Measurements from ENCODE around the gene PDK2. TPM values are rescaled to one million over a fixed set of nuclear protein-coding genes. Genes with fewer than 3 reads are reported as not detected.

Gene PDK2
- total and polyA plus RNA-seq, 9 of the 15 experiments (the other 6 are each of a cell fraction or from before 2014, with no cell fraction given), result 0.03 to 2.5 (median 1.4) TPM

DNA sequence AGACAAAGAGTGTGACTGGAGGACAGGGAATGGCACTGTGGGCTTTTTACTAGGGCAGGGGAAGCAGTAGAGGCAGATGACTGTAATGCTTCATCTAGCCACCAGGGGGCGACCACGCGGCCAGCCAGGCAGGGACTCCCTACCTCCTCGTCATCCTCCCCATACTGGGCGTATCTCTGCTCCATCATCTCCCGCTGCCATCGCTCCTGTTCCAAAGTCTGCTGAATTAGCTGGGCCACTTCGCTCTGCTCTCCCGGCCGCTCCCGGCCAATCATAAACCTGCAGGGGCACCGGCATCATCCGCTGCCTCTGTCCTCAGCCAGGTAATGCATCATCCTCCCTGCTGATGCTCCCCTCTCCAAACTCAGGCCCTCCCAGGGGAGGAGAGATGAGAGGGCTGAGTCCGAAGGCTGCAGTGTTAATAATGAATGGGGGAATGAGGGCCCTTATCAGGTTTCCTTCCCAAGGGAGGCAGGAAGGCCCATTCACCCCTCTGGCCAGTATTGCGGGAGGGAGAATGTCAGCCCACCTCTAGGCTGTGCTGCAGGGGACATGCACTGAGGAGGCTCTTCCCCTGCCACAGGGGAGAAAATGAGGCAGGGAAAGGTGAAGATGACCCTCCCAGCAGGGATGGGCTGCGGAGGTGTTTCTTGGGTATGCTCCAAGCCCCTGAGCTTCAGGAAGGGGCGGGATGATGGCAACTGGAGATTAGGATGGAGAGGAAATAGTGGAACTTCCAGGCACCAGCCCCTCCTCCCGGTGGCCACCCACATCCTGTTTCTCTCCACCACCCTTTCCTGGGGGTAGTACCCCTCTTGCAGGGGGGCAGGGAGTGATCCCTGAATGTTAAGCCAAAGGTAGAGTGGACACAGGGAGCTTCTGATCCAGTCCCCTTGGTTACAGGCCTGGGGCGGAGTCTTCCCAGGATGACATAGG is 45.1 kb downstream of the PDK2 start (continued):
- TF ChIP-seq, protein P1, sequence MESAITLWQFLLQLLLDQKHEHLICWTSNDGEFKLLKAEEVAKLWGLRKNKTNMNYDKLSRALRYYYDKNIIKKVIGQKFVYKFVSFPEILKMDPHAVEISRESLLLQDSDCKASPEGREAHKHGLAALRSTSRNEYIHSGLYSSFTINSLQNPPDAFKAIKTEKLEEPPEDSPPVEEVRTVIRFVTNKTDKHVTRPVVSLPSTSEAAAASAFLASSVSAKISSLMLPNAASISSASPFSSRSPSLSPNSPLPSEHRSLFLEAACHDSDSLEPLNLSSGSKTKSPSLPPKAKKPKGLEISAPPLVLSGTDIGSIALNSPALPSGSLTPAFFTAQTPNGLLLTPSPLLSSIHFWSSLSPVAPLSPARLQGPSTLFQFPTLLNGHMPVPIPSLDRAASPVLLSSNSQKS (CRISPR knock-in tag; IDR thresholded peaks at IDR 0.05), result no peak
- TF ChIP-seq, protein P2, sequence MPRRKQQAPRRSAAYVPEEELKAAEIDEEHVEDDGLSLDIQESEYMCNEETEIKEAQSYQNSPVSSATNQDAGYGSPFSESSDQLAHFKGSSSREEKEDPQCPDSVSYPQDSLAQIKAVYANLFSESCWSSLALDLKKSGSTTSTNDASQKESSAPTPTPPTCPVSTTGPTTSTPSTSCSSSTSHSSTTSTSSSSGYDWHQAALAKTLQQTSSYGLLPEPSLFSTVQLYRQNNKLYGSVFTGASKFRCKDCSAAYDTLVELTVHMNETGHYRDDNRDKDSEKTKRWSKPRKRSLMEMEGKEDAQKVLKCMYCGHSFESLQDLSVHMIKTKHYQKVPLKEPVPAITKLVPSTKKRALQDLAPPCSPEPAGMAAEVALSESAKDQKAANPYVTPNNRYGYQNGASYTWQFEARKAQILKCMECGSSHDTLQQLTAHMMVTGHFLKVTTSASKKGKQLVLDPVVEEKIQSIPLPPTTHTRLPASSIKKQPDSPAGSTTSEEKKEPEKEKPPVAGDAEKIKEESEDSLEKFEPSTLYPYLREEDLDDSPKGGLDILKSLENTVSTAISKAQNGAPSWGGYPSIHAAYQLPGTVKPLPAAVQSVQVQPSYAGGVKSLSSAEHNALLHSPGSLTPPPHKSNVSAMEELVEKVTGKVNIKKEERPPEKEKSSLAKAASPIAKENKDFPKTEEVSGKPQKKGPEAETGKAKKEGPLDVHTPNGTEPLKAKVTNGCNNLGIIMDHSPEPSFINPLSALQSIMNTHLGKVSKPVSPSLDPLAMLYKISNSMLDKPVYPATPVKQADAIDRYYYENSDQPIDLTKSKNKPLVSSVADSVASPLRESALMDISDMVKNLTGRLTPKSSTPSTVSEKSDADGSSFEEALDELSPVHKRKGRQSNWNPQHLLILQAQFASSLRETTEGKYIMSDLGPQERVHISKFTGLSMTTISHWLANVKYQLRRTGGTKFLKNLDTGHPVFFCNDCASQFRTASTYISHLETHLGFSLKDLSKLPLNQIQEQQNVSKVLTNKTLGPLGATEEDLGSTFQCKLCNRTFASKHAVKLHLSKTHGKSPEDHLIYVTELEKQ (CRISPR knock-in tag; IDR thresholded peaks at IDR 0.05), result no peak
- TF ChIP-seq, protein P3, sequence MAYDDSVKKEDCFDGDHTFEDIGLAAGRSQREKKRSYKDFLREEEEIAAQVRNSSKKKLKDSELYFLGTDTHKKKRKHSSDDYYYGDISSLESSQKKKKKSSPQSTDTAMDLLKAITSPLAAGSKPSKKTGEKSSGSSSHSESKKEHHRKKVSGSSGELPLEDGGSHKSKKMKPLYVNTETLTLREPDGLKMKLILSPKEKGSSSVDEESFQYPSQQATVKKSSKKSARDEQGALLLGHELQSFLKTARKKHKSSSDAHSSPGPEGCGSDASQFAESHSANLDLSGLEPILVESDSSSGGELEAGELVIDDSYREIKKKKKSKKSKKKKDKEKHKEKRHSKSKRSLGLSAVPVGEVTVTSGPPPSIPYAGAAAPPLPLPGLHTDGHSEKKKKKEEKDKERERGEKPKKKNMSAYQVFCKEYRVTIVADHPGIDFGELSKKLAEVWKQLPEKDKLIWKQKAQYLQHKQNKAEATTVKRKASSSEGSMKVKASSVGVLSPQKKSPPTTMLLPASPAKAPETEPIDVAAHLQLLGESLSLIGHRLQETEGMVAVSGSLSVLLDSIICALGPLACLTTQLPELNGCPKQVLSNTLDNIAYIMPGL (CRISPR knock-in tag; IDR thresholded peaks at IDR 0.05), result 0 out of 2 replicates have a peak, but pooled peaks have one; percentile 52
- TF ChIP-seq, protein P4, sequence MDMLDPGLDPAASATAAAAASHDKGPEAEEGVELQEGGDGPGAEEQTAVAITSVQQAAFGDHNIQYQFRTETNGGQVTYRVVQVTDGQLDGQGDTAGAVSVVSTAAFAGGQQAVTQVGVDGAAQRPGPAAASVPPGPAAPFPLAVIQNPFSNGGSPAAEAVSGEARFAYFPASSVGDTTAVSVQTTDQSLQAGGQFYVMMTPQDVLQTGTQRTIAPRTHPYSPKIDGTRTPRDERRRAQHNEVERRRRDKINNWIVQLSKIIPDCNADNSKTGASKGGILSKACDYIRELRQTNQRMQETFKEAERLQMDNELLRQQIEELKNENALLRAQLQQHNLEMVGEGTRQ (CRISPR knock-in tag; IDR thresholded peaks at IDR 0.05), result no peak
- TF ChIP-seq HNRNPK (IDR thresholded peaks at IDR 0.05; ENCODE audit: low read depth, low read length, poor library complexity, severe bottlenecking), result no peak
- peak; percentile 99 for TF ChIP-seq TRIM28 (IDR thresholded peaks at IDR 0.05)
- TF ChIP-seq PCBP1 (IDR thresholded peaks at IDR 0.05; ENCODE audit: low read depth, low read length, poor library complexity, severe bottlenecking), result no peak
- TF ChIP-seq, protein P5, sequence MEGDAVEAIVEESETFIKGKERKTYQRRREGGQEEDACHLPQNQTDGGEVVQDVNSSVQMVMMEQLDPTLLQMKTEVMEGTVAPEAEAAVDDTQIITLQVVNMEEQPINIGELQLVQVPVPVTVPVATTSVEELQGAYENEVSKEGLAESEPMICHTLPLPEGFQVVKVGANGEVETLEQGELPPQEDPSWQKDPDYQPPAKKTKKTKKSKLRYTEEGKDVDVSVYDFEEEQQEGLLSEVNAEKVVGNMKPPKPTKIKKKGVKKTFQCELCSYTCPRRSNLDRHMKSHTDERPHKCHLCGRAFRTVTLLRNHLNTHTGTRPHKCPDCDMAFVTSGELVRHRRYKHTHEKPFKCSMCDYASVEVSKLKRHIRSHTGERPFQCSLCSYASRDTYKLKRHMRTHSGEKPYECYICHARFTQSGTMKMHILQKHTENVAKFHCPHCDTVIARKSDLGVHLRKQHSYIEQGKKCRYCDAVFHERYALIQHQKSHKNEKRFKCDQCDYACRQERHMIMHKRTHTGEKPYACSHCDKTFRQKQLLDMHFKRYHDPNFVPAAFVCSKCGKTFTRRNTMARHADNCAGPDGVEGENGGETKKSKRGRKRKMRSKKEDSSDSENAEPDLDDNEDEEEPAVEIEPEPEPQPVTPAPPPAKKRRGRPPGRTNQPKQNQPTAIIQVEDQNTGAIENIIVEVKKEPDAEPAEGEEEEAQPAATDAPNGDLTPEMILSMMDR (IDR thresholded peaks at IDR 0.05 in 2 of 3, conservative IDR thresholded peaks at IDR 0.05 in 1 of 3; ENCODE audit: insufficient read depth in 2 of 3, low read depth in 1 of 3, low read length in 3 of 3), result peak; percentile 94 to 95 (median 95)
- TF ChIP-seq, protein P6, sequence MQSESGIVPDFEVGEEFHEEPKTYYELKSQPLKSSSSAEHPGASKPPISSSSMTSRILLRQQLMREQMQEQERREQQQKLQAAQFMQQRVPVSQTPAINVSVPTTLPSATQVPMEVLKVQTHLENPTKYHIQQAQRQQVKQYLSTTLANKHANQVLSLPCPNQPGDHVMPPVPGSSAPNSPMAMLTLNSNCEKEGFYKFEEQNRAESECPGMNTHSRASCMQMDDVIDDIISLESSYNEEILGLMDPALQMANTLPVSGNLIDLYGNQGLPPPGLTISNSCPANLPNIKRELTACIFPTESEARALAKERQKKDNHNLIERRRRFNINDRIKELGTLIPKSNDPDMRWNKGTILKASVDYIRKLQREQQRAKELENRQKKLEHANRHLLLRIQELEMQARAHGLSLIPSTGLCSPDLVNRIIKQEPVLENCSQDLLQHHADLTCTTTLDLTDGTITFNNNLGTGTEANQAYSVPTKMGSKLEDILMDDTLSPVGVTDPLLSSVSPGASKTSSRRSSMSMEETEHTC (IDR thresholded peaks at IDR 0.05), result no peak
- TF ChIP-seq NR2C2 (CRISPR knock-in tag; IDR thresholded peaks at IDR 0.05), result no peak
- no peak for TF ChIP-seq NR2C2 (tag; IDR thresholded peaks at IDR 0.05)
- TF ChIP-seq, protein P7, sequence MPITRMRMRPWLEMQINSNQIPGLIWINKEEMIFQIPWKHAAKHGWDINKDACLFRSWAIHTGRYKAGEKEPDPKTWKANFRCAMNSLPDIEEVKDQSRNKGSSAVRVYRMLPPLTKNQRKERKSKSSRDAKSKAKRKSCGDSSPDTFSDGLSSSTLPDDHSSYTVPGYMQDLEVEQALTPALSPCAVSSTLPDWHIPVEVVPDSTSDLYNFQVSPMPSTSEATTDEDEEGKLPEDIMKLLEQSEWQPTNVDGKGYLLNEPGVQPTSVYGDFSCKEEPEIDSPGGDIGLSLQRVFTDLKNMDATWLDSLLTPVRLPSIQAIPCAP (CRISPR knock-in tag; IDR thresholded peaks at IDR 0.05; ENCODE audit: borderline replicate concordance), result no peak
- no peak for TF ChIP-seq ZNF431 (CRISPR knock-in tag; IDR thresholded peaks at IDR 0.05)

Data from K562 (cell line).